Thyroid gland (tissue), 4 donors: ENCODE results near the gene RPS6KA5.

Source experiments
- CTCF ChIP-seq, 6 experiments: fragments of 200-600 bp in 3 of 6; fragments of 450-650 bp in 3 of 6; sonication (generic) in 3 of 6; IDR thresholded peaks; one replicate each; pipeline ENCODE4 v1.5.1; 2016 to 2019; ENCODE audit warnings: antibody characterized with exemption in 6 of 6, mild to moderate bottlenecking in 2 of 6, inconsistent platforms in 1 of 6, moderate library complexity in 1 of 6
- POLR2A ChIP-seq, 2 donors: fragments of 450-650 bp; IDR thresholded peaks; one replicate each; pipeline ENCODE4 v1.6.1; 2017; ENCODE audit warnings: antibody characterized with exemption in 2 of 2, mild to moderate bottlenecking in 2 of 2, moderate library complexity in 1 of 2

- TF ChIP-seq POLR2A (IDR thresholded peaks at IDR 0.05) (no peak), CTCF (IDR thresholded peaks at IDR 0.05) (no peak)
Observed at GRCh38 chr14:91038439-91038838, 22.0 kb downstream of the RPS6KA5 start.
